Stimulated activated CD4-positive, alpha-beta T cell treated with anti-CD3 and anti-CD28 coated beads, Interleukin-4, amount 100 ng/mL, for 24 hours (primary cell): Measurements from ENCODE around the gene COPZ1.

Source experiments
- DNase-seq: peaks from one replicate; pipeline ENCODE4 v3.0.0-alpha.2; 2020

COPZ1 gene

GRCh38 chr12:54398995-54399793, 74.3 kb downstream of the COPZ1 start:
- peak; percentile 90 for DNase-seq

GRCh38 chr12:54401119-54401518, 76.2 kb downstream of the COPZ1 start:
- DNase-seq: no peak
